ENCODE measurements around the gene SMIM7. TPM values are rescaled to one million over a fixed set of nuclear protein-coding genes. Genes with fewer than 3 reads are reported as not detected.

The SMIM7 gene
- total and polyA plus RNA-seq, 2 of the 13 experiments (the other 11 are each of a cell fraction or from before 2014, with no cell fraction given), result 55.7 to 74.9 TPM

- TF ChIP-seq ZNF687 (CRISPR knock-in tag; IDR thresholded peaks at IDR 0.05) (no peak), SOX13 (IDR thresholded peaks at IDR 0.05) (no peak), SOX13 (CRISPR knock-in tag; conservative IDR thresholded peaks at IDR 0.05 in 1 of 2, IDR thresholded peaks at IDR 0.05 in 1 of 2) (no peak), ARID4A (CRISPR knock-in tag; IDR thresholded peaks at IDR 0.05; ENCODE audit: borderline replicate concordance) (no peak), LRRFIP1 (CRISPR knock-in tag; conservative IDR thresholded peaks at IDR 0.05) (no peak), CEBPG (CRISPR knock-in tag; IDR thresholded peaks at IDR 0.05) (no peak), HNRNPUL1 (IDR thresholded peaks at IDR 0.05; ENCODE audit: low read depth, low read length) (no peak), ZSCAN5A (CRISPR knock-in tag; IDR thresholded peaks at IDR 0.05; ENCODE audit: borderline replicate concordance) (no peak)
Measured at GRCh38 chr19:16678498-16678897, 18.6 kb upstream of the SMIM7 start (continued).
